ENCODE data around the gene ALDH1L2. TPM values are rescaled to one million over a fixed set of nuclear protein-coding genes. Genes with fewer than 3 reads are reported as not detected.

ALDH1L2 gene
- total RNA-seq, 1 experiment from 2014 or later = 26.1 TPM

DNA sequence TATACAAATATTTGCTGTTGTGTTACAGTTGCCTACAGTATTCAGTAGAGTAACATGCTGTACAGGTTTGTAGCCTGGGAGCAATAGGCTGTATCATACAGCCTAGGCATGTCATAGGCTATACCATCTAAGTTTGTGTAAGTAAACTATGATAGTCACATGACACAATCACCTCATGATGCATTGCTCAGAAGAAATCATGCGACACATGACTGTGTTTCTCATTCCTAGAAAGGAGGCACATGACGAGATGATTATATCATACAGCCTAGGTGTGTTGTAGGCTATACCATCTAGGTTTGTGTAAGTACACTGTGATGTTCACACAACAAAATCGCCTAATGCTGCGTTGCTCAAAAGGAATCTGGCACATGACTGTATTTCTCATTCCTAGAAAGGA is 66.2 kb downstream of the ALDH1L2 start:
- no peaks in the 10 kb centered on the region for H3K27me3 Mint-ChIP-seq (ENCODE audit: insufficient read depth, unreplicated experiment)
- ChIA-PET POLR2A (no interaction called here), CTCF (no interaction called here)
- Histone ChIP-seq H3K27me3 (replicated peaks; ENCODE audit: control insufficient read depth, insufficient read depth, low read length) (no peaks in the 10 kb centered on the region), H3K4me3 (ENCODE audit: low read depth, low read length) (no peak overlapping the region), H3K9me3 (no peaks in the 10 kb centered on the region), H3K4me1 (no peaks in the 10 kb centered on the region; the same call in 1 of the 2 replicates), H3K36me3 (ENCODE audit: control insufficient read depth, insufficient read depth, low read length) (no peaks in the 10 kb centered on the region)
- no peaks in the 10 kb centered on the region for H3K9me3 Mint-ChIP-seq (ENCODE audit: unreplicated experiment)
- H3K4me3 Mint-ChIP-seq (ENCODE audit: unreplicated experiment) = no peak overlapping the region
- TF ChIP-seq, protein P1, sequence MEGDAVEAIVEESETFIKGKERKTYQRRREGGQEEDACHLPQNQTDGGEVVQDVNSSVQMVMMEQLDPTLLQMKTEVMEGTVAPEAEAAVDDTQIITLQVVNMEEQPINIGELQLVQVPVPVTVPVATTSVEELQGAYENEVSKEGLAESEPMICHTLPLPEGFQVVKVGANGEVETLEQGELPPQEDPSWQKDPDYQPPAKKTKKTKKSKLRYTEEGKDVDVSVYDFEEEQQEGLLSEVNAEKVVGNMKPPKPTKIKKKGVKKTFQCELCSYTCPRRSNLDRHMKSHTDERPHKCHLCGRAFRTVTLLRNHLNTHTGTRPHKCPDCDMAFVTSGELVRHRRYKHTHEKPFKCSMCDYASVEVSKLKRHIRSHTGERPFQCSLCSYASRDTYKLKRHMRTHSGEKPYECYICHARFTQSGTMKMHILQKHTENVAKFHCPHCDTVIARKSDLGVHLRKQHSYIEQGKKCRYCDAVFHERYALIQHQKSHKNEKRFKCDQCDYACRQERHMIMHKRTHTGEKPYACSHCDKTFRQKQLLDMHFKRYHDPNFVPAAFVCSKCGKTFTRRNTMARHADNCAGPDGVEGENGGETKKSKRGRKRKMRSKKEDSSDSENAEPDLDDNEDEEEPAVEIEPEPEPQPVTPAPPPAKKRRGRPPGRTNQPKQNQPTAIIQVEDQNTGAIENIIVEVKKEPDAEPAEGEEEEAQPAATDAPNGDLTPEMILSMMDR (IDR thresholded peaks at IDR 0.05; ENCODE audit: insufficient read depth in 1 of 2, low read depth in 1 of 2, low read length in 1 of 2, severe bottlenecking in 1 of 2, unreplicated experiment in 1 of 2) = no peak
- no peak for DNase-seq
- H3K4me1 Mint-ChIP-seq (ENCODE audit: low read depth, unreplicated experiment) = peaks cover 14% of the 10 kb centered on the region
- intact Hi-C loops (cut with micrococcal nuclease; ENCODE audit: unreplicated experiment) = no loop called here
- BruUV-seq (replicated peaks) = no TSS peak
- peaks cover 25% of the 10 kb centered on the region for H3K36me3 Mint-ChIP-seq (ENCODE audit: insufficient read depth, unreplicated experiment)
- no peak overlapping the region for H3K27ac Mint-ChIP-seq (ENCODE audit: unreplicated experiment)

- no TSS peak for BruUV-seq (replicated peaks)
- DNase-seq = no peak
- Histone ChIP-seq H3K4me3 (ENCODE audit: low read depth, low read length) (no peak overlapping the region), H3K36me3 (ENCODE audit: control insufficient read depth, insufficient read depth, low read length) (no peaks in the 10 kb centered on the region), H3K9me3 (no peaks in the 10 kb centered on the region), H3K4me1 (no peaks in the 10 kb centered on the region; the same call in 1 of the 2 replicates), H3K27me3 (replicated peaks; ENCODE audit: control insufficient read depth, insufficient read depth, low read length) (no peaks in the 10 kb centered on the region)
- H3K4me1 Mint-ChIP-seq (ENCODE audit: low read depth, unreplicated experiment) = peaks cover 7% of the 10 kb centered on the region
- H3K4me3 Mint-ChIP-seq (ENCODE audit: unreplicated experiment) = no peak overlapping the region
- CTCF ChIA-PET = no interaction called here
- peaks cover 6% of the 10 kb centered on the region for H3K9me3 Mint-ChIP-seq (ENCODE audit: unreplicated experiment)
- H3K36me3 Mint-ChIP-seq (ENCODE audit: insufficient read depth, unreplicated experiment) = peaks cover 25% of the 10 kb centered on the region
- H3K27ac Mint-ChIP-seq (ENCODE audit: unreplicated experiment) = no peak overlapping the region
- intact Hi-C loops (cut with micrococcal nuclease; ENCODE audit: unreplicated experiment) = no loop called here
- no peaks in the 10 kb centered on the region for H3K27me3 Mint-ChIP-seq (ENCODE audit: insufficient read depth, unreplicated experiment)
- TF ChIP-seq, protein P1 (IDR thresholded peaks at IDR 0.05; ENCODE audit: insufficient read depth in 1 of 2, low read depth in 1 of 2, low read length in 1 of 2, severe bottlenecking in 1 of 2, unreplicated experiment in 1 of 2) = no peak
- POLR2A ChIA-PET = no interaction called here
Observed at GRCh38 chr12:105015543-105015942, 68.7 kb downstream of the ALDH1L2 start.

DNA sequence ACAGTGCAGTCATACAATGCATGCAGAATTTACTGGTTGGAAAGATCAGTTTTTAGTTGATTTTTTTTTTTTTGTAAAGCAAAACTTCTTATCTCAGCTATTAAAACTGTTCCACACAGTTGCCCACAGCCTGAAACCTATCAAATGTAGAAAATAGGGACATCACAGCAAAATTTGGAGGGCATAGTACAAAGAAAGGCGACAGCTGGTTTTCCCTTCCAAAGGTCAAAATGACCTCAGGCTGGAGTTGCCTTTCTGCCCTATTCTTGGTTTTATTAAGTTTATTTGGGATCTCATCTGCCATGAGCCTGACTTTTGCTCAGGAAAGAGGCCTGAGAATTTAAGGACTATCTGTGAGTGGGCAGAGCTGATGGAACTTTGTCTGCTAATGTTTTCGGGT is 69.7 kb downstream of the ALDH1L2 start:
- Histone ChIP-seq H3K9me3 (no peaks in the 10 kb centered on the region), H3K4me1 (no peaks in the 10 kb centered on the region; the same call in 1 of the 2 replicates), H3K4me3 (ENCODE audit: low read depth, low read length) (no peak overlapping the region), H3K36me3 (ENCODE audit: control insufficient read depth, insufficient read depth, low read length) (no peaks in the 10 kb centered on the region), H3K27me3 (replicated peaks; ENCODE audit: control insufficient read depth, insufficient read depth, low read length) (no peaks in the 10 kb centered on the region)
- no peak overlapping the region for H3K27ac Mint-ChIP-seq (ENCODE audit: unreplicated experiment)
- no TSS peak for BruUV-seq (replicated peaks)
- peaks cover 25% of the 10 kb centered on the region for H3K36me3 Mint-ChIP-seq (ENCODE audit: insufficient read depth, unreplicated experiment)
- intact Hi-C loops (cut with micrococcal nuclease; ENCODE audit: unreplicated experiment) = no loop called here
- no peaks in the 10 kb centered on the region for H3K4me1 Mint-ChIP-seq (ENCODE audit: low read depth, unreplicated experiment)
- TF ChIP-seq, protein P1 (IDR thresholded peaks at IDR 0.05; ENCODE audit: insufficient read depth in 1 of 2, low read depth in 1 of 2, low read length in 1 of 2, severe bottlenecking in 1 of 2, unreplicated experiment in 1 of 2) = no peak
- H3K4me3 Mint-ChIP-seq (ENCODE audit: unreplicated experiment) = no peak overlapping the region
- CTCF ChIA-PET = no interaction called here
- peaks cover 16% of the 10 kb centered on the region for H3K9me3 Mint-ChIP-seq (ENCODE audit: unreplicated experiment)
- H3K27me3 Mint-ChIP-seq (ENCODE audit: insufficient read depth, unreplicated experiment) = no peaks in the 10 kb centered on the region
- no peak for DNase-seq
- POLR2A ChIA-PET = no interaction called here

All from Caco-2 (cell line).